Keratinocyte (primary cell): ENCODE measurements around the gene MAP7.

ENCODE experiments used
- CTCF ChIP-seq, 3 experiments: IDR thresholded peaks in 1 of 3; conservative IDR thresholded peaks in 1 of 3; optimal IDR thresholded peaks in 1 of 3; 2 replicates in 2 of 3; 3 replicates in 1 of 3; pipeline versions ENCODE3 to v1.5.1; 2011; ENCODE audit warnings: low read length in 3 of 3, mild to moderate bottlenecking in 3 of 3, moderate library complexity in 2 of 3, control low read depth in 1 of 3, inconsistent platforms in 1 of 3; ENCODE audit not compliant: insufficient read depth in 2 of 3; ENCODE audit errors: extremely low read depth in 1 of 3
- EZH2 ChIP-seq: IDR thresholded peaks from one replicate; pipeline ENCODE4 v1.6.1; 2012; ENCODE audit warnings: inconsistent platforms, mild to moderate bottlenecking, low read length, moderate library complexity

GRCh38 chr6:136303516-136303915 lies 246.7 kb downstream of the MAP7 start:
- TF ChIP-seq CTCF (optimal IDR thresholded peaks at IDR 0.05 in 1 of 3, IDR thresholded peaks at IDR 0.05 in 1 of 3, conservative IDR thresholded peaks at IDR 0.05 in 1 of 3; ENCODE audit: extremely low read depth in 1 of 3, insufficient read depth in 2 of 3, low read length in 3 of 3) (no peak), EZH2 (no peak)
